ENCODE data around the gene MAD1L1.

The MAD1L1 gene

DNA sequence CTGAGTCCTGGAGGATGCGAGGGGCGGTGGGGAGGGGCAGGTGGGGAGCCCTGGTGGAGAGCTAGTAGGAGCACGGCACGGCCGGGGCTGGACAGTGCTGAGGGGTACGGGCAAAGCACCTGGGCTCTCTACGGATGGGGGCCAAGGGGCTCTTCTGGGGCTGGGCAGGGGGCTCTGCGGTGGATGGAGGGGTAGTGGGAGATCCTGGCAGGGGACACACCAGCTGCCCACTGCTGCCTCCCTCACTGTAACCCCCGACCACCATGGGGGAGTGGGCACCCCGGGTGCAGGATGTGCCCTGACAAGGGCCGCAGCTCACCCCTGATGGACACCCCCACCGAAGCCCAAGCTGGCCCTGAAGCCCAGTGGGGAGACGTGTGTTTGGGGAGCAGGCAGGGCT is 359.3 kb downstream of the MAD1L1 start:
- H3K4me3 ChIP-seq (ENCODE audit: control insufficient read depth, low read depth, low read length): no peak overlapping the region
- DNase-seq (ENCODE audit: low read depth): no peak
- TF ChIP-seq, protein P1, sequence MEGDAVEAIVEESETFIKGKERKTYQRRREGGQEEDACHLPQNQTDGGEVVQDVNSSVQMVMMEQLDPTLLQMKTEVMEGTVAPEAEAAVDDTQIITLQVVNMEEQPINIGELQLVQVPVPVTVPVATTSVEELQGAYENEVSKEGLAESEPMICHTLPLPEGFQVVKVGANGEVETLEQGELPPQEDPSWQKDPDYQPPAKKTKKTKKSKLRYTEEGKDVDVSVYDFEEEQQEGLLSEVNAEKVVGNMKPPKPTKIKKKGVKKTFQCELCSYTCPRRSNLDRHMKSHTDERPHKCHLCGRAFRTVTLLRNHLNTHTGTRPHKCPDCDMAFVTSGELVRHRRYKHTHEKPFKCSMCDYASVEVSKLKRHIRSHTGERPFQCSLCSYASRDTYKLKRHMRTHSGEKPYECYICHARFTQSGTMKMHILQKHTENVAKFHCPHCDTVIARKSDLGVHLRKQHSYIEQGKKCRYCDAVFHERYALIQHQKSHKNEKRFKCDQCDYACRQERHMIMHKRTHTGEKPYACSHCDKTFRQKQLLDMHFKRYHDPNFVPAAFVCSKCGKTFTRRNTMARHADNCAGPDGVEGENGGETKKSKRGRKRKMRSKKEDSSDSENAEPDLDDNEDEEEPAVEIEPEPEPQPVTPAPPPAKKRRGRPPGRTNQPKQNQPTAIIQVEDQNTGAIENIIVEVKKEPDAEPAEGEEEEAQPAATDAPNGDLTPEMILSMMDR (conservative IDR thresholded peaks at IDR 0.05; ENCODE audit: control insufficient read depth, insufficient read depth, low read depth, low read length): no peak

DNA sequence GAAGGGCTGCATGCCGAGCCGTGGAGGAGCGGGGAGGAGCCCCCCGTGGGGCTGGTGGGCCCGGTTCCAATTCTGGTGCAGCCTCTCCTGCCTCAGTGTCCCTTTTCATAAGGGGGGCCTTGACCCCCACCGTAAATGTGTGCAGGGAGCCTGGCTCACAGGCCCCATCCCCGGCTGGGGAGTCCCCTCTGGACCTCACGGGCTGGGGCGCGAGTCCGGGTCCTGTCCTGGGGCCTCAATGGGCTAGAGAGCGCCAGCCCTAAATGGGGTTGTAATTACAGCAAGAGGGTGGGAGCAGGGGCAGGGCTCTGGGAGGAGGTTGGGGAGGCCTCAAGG is 359.7 kb downstream of the MAD1L1 start:
- no peak overlapping the region for H3K4me3 ChIP-seq (ENCODE audit: control insufficient read depth, low read depth, low read length)
- TF ChIP-seq, protein P1 (conservative IDR thresholded peaks at IDR 0.05; ENCODE audit: control insufficient read depth, insufficient read depth, low read depth, low read length): no peak
- no peak for DNase-seq (ENCODE audit: low read depth)

DNA sequence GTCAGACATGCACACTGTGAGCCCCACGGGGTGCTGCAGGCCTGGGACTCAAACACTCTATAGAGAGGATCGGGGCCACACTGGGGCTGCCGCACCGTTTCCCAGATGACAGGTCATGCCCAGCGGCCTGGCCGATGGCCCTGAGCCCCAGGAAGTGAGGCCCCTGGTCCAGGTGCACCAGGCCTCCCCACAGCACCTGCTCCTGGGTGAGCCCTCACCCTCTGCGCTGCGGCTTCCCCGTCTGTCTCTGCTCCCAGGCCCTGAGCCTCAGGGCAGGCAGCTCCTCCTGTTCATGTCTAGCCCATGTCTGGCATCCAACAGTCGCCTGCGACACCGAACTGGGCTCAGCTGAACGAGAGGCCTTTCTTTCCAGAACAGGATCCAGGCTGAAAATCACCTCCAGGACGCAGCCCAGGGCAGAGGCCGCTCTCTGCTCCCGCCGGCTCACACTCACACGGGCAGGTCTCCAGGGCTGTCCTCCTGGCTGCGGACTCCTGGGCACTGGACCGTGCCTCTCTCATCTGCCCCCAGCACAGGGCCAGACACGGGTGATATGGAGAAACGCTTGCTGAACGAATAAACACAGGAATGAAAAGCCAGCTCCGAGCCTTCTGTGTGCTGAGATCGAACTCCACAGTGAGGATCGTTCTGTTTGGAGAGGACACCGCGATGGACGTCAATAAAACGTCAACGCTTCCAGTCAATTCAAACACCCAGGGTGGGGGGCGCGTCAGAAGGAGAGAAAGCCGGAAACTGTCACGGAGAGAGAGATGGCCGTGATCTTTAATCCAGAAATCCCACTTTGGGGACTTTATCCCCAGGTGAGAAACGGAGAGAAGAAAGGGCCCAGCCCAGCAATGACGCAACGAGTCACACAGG is 360.3 kb downstream of the MAD1L1 start:
- TF ChIP-seq, protein P1 (conservative IDR thresholded peaks at IDR 0.05; ENCODE audit: control insufficient read depth, insufficient read depth, low read depth, low read length): no peak

DNA sequence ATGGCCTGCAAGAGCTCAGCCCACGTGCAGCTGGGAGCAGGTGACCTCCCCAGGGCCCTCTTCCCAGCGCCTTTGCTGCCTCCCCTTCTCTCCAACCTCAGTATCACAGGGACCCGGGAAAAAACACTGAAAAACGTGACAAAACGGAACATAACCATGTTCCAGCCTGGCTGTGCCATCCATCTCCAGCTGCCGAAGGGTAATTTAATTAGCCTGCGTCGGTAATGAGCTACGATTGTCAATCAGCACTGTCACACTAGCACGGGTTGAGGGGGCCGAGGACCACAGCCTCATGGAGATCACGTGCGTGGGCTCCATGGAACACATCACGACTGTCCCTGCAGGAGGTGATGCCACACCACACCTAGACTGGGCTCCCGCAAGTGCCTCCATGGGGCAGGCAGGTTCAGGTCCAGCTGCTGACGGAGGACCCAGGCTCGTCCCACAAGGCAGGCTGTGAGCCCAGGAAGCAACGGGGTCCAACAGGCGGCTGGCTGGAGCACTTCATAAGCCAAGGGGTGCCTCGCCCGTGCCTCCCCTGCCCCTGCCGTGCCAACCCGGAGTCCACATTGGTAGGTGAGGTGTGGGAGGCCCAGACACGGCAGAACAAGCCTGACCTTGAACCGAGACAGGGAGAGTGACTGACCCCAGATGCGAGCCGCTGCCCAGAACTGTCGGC is 363.2 kb downstream of the MAD1L1 start:
- TF ChIP-seq, protein P1 (conservative IDR thresholded peaks at IDR 0.05; ENCODE audit: control insufficient read depth, insufficient read depth, low read depth, low read length): no peak
- DNase-seq (ENCODE audit: low read depth): no peak
- H3K4me3 ChIP-seq (ENCODE audit: control insufficient read depth, low read depth, low read length): no peak overlapping the region

More for the DNA sequence above, 360.3 kb downstream of the MAD1L1 start:
- no peak for DNase-seq (ENCODE audit: low read depth)
- no peak overlapping the region for H3K4me3 ChIP-seq (ENCODE audit: control insufficient read depth, low read depth, low read length)

DNA sequence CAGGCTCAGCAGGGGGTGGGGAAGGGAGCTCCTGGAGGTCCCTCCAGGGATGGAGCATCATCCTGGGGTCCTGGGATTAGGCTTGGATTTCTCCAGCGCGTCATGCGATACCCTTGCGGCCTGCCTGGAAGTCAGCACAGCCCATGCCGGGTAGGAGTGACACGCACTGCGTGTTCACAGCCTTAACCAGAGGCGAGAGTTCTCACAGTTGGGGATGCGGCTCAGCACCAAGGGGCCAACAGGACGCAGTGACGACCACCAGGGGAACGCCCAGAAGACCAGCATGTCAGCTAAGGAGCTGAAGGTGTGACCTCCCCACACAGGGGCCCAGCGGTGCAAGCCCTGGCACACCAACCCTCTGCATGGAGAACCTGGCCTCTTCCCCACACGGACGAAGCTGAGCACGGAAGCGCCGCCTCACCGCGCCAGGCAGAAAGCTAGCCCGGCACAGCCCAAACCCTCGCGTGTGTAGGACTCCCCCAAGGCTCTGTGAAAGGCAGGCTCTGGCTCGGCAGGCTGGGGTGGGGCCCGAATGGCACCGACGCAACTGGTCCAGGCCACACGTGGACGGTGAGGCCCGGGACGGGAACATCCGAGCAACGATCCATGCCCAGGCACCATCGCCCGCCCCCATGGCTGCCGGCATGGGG is 364.1 kb downstream of the MAD1L1 start:
- TF ChIP-seq, protein P1 (conservative IDR thresholded peaks at IDR 0.05; ENCODE audit: control insufficient read depth, insufficient read depth, low read depth, low read length): no peak
- no peak for DNase-seq (ENCODE audit: low read depth)

DNA sequence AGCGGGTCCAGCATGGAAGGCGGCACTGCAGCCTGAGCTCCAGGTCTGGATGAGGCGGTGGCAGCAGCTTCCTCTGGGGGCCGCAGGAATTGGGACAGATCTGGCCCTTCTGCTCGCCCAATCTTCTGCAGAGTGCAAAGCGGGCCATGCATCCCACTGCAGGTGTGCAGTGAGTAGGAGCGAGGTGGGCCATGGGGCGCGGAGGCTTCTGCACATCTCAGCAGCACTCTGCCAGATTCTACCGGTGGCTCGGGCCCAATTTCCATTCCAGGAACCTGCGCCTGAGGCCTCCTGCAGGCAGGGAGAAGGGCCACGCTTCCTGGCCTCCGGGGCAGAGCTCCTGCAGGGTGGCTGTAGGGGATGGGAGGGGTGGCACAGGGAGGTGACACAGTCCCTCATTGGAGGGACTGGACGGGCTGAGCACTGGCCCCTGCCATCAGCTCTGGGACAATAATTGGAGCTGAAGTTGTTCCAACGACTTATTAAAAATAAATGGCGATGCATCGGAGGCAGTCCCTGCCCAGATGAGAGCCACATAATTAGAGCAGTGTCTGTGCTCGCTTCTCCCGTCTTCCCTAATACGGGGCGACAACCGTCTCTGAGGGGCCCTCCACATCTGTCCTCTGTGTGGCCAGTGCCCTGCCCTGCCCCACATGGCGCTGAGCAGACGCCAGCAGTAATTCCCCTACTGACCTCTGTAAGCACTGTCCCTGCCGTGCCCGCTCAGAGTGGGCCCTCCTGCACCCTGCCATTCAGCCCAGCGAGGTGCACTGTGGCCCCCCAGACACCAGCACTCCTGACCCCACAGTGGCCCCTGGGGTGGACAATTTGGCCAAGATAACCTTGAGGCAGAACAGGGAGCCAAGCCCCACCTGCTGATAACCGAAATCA is 365.1 kb downstream of the MAD1L1 start:
- TF ChIP-seq, protein P1 (conservative IDR thresholded peaks at IDR 0.05; ENCODE audit: control insufficient read depth, insufficient read depth, low read depth, low read length): no peak
- H3K4me3 ChIP-seq (ENCODE audit: control insufficient read depth, low read depth, low read length): no peak overlapping the region
- no peak for DNase-seq (ENCODE audit: low read depth)

More for the DNA sequence above, 364.1 kb downstream of the MAD1L1 start:
- H3K4me3 ChIP-seq (ENCODE audit: control insufficient read depth, low read depth, low read length): no peak overlapping the region

Measured in fibroblast of mammary gland (primary cell).